Heart left ventricle (tissue), 13 donors: Measurements from ENCODE around the gene IRAK2.

ENCODE experiments used
- POLR2A ChIP-seq, 2 donors: fragments of 450-650 bp; IDR thresholded peaks; one replicate each; pipeline ENCODE4 v1.6.1; 2017; ENCODE audit warnings: antibody characterized with exemption in 2 of 2, mild to moderate bottlenecking in 2 of 2, moderate library complexity in 2 of 2
- TF ChIP-seq, protein P1 (sequence below), 12 donors: fragments of 200-600 bp; sonication (generic) in 4 of 12; IDR thresholded peaks; one replicate each; pipeline versions ENCODE4 v1.5.0 to v1.8.0; 2018 to 2022; ENCODE audit warnings: antibody characterized with exemption in 12 of 12, mild to moderate bottlenecking in 5 of 12
- donor health status: ischemic (EF 13 %, LVEDD 7.1; RV severe dilation, severe dysfunction).
- donor health status: DM: no; HTN: yes; CAD: no.
- donor health status: DM: no; HTN: no; CAD: no.
- donor health status: ischemic (EF 25% LVEDD 6.9; RV normal size, moderate dysfunction).
- donor health status: ischemic (EF 25% LVEDD 5.7; RV mildly dilated, moderate dysfunction).
- donor health status: ischemic (EF 35%, LVEDD 5.7; RV mildly dilated, moderate dysfunction).
- donor health status: nonischemic (EF 11% LVEDD 7.7; RV severe dilation, severe dysfunction).
- donor health status: DM: yes; HTN: yes; CAD: no.
- donor health status: PGD.
- donor health status: ischemic (EF 29% LVEDD 5.4; RV normal size, mild dysfunction).
- donor health status: nonischemic (EF 23%, LVEDD 6.1; RV moderate dilation, normal function).

DNA sequence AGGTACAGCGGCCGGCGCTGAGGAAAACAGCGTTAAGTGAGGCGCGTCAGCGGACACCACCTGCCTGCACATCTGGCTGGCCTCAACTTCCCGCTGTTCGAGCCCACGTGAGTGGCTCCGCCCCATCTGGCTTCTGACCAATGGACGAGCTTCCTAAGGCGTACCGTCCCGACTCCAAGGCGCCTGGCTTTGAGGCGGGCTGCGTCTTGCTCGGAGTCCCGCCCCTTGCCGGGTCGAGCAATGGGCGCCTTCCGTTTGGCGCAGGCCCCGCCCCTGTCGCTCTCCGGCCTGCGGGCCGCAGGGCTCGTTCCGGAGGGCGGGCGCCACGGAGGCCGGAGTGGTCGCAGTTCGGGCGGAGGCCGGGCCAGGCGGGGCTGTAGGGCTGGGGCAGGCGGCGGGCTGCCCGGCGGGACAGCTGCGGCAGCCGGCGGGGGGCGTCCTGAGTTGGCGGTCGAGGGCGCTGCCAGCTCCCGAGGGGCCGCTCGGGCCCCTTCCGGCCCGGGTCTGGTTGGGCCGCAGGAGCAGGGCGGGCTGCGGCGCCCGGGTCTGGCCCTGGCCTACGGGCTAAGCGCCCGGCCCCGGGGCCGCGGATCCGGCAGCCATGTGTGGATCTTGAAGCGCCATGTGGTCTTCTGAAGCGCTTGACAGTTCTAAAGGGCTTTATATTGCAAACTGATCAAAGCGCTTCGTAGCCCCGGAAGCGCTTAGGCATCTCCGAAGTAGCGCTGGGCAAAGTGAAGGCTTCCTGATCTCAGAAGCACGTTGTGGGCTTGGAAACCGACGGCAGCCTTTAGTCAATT is 83.7 kb downstream of the IRAK2 start, which contains the start of gene TATDN2:
- TF ChIP-seq, protein P1, sequence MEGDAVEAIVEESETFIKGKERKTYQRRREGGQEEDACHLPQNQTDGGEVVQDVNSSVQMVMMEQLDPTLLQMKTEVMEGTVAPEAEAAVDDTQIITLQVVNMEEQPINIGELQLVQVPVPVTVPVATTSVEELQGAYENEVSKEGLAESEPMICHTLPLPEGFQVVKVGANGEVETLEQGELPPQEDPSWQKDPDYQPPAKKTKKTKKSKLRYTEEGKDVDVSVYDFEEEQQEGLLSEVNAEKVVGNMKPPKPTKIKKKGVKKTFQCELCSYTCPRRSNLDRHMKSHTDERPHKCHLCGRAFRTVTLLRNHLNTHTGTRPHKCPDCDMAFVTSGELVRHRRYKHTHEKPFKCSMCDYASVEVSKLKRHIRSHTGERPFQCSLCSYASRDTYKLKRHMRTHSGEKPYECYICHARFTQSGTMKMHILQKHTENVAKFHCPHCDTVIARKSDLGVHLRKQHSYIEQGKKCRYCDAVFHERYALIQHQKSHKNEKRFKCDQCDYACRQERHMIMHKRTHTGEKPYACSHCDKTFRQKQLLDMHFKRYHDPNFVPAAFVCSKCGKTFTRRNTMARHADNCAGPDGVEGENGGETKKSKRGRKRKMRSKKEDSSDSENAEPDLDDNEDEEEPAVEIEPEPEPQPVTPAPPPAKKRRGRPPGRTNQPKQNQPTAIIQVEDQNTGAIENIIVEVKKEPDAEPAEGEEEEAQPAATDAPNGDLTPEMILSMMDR (IDR thresholded peaks at IDR 0.05): peak in 3 of 12 donors; percentile 13 to 34 (median 25)
- TF ChIP-seq POLR2A (IDR thresholded peaks at IDR 0.05): peak in 1 of 2 donors; percentile 92
